Esophagus squamous epithelium (tissue), 4 donors: ENCODE measurements around the gene SCIMP.
"Not testable (repeated sequence)": the region's sequence is repeated elsewhere in the genome, so short reads cannot be mapped to it uniquely, and the experiment has no call there.

ENCODE experiments used
- CTCF ChIP-seq, 6 experiments: fragments of 450-650 bp in 4 of 6; fragments of 200-600 bp in 2 of 6; sonication (generic) in 2 of 6; IDR thresholded peaks; one replicate each; pipeline ENCODE4 v1.5.1; 2016 to 2019; ENCODE audit warnings: antibody characterized with exemption in 6 of 6, mild to moderate bottlenecking in 4 of 6, moderate library complexity in 4 of 6
- POLR2A ChIP-seq, 4 donors: fragments of 450-650 bp; IDR thresholded peaks; one replicate each; pipeline ENCODE4 v1.6.1; 2017; ENCODE audit warnings: antibody characterized with exemption in 4 of 4, mild to moderate bottlenecking in 4 of 4, moderate library complexity in 3 of 4

GRCh38 chr17:5175027-5175426 lies 59.6 kb downstream of the SCIMP start:
- TF ChIP-seq CTCF, POLR2A (IDR thresholded peaks at IDR 0.05): not testable (repeated sequence)
